Suprapubic skin (tissue), 3 donors: ENCODE measurements around the gene CFL1.

Source experiments
- POLR2A ChIP-seq, 2 donors: fragments of 450-650 bp; IDR thresholded peaks; one replicate each; pipeline ENCODE4 v1.6.1; 2017; ENCODE audit warnings: antibody characterized with exemption in 2 of 2, mild to moderate bottlenecking in 2 of 2, moderate library complexity in 2 of 2
- TF ChIP-seq, protein P1 (sequence below), 2 donors: fragments of 200-600 bp in 1 of 2; fragments of 450-650 bp in 1 of 2; sonication (generic) in 1 of 2; IDR thresholded peaks; one replicate each; pipeline ENCODE4 v1.5.1; 2016 to 2019; ENCODE audit warnings: antibody characterized with exemption in 2 of 2, mild to moderate bottlenecking in 1 of 2, moderate library complexity in 1 of 2

DNA sequence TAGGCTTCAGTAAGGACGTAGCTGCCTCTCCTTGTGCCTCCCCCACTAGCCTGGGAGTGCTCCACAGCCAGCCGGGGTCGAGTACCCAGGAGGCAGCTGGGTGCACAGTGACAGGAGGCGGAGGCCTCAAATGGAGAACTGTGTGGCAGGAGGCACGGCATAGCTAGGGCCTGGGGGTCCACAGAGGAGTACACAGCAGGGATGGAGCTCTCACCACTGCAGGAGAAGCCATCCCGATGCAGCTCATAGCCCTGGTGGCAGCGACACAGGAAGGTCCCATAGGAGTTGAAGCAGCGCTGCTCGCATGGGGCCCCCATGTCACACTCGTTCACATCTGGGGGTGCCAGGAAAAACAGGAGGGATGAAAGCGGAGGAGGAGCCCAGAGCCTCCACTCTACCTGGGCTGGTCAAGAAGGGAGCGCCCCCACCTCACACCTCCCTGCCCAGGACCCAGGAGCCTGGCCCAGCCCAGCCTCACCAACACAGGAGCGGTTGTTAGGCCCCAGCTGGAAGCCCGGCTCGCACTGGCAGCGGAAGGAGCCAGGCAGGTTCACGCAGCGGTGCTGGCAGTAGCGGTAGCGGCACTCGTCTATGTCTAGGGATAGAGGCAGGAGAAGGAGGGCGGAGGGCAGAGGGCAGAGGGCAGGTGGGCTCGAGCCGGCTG, 11.8 kb upstream of the CFL1 start:
- TF ChIP-seq, protein P1, sequence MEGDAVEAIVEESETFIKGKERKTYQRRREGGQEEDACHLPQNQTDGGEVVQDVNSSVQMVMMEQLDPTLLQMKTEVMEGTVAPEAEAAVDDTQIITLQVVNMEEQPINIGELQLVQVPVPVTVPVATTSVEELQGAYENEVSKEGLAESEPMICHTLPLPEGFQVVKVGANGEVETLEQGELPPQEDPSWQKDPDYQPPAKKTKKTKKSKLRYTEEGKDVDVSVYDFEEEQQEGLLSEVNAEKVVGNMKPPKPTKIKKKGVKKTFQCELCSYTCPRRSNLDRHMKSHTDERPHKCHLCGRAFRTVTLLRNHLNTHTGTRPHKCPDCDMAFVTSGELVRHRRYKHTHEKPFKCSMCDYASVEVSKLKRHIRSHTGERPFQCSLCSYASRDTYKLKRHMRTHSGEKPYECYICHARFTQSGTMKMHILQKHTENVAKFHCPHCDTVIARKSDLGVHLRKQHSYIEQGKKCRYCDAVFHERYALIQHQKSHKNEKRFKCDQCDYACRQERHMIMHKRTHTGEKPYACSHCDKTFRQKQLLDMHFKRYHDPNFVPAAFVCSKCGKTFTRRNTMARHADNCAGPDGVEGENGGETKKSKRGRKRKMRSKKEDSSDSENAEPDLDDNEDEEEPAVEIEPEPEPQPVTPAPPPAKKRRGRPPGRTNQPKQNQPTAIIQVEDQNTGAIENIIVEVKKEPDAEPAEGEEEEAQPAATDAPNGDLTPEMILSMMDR (IDR thresholded peaks at IDR 0.05): no peak
- TF ChIP-seq POLR2A (IDR thresholded peaks at IDR 0.05): no peak
